ENCODE data around the gene IKBIP.
A peak's percentile ranks its signal among the peaks of the same experiment; 100 is the strongest.

The IKBIP gene

DNA sequence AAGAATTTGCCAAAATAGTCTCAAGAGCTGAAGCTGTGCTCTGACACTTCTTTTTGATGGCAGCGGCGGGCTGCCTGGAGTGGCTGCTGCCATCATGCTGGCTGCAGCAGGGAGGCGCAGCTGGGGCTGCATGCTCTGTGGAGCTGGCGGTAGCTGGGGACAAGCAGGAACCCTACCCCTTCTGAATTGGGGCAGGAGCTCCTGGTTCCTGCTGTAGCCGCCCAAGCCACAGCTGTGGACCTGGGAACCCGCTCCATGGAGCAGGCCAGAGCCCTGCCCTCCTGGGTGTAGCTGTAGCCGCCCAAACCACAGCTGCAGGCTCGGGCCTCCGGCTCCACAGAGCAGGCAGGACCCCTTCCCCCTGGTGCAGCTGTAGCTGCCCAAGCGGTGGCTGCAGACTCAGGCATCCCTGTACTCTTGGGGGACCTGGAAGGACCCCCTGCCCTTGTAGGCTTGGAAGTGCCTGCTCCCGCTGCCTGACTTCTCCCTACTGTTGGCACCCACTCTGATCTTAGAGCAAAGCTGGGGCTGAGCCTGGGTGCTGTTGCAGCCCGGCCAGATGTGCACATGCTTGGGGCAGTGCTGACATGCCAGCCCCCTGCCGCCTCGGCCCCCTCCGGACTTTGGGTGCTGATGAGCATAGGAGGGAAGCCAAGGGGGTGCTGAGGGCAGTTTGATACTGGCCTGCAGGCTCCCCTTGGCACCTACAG is 33.8 kb upstream of the IKBIP start:
- CTCF ChIA-PET, result interaction anchor here (1.1 kb wide), 1 partner anchor 25 kb away, joined by 3 read pairs; no protein-coding TSS in a partner anchor
- POLR2A ChIA-PET, result no interaction called here
- no peaks in the 10 kb centered on the region for H3K4me1 ChIP-seq (ENCODE audit: control extremely low read depth in 1 of 4, control insufficient read depth in 4 of 4, insufficient read depth in 4 of 4, low read length in 3 of 4)
- H3K27me3 ChIP-seq (replicated peaks in 2 of 5; ENCODE audit: control insufficient read depth in 4 of 5, insufficient read depth in 5 of 5, low read length in 4 of 5), result no peaks in the 10 kb centered on the region
- H3K27ac ChIP-seq (ENCODE audit: insufficient read depth in 1 of 2, low read depth in 1 of 2, low read length in 2 of 2, poor library complexity in 1 of 2, severe bottlenecking in 2 of 2), result no peak overlapping the region
- H3K36me3 ChIP-seq (ENCODE audit: control insufficient read depth in 4 of 4, insufficient read depth in 4 of 4, low read length in 3 of 4), result peaks cover 35 to 61% (median 46%) of the 10 kb centered on the region in 4 experiments
- WGBS (ENCODE audit: insufficient coverage), result 97% methylated on average over 12 of the region's 15 CpGs
- no peaks in the 10 kb centered on the region for H3K9me3 ChIP-seq (ENCODE audit: control extremely low read depth in 1 of 5, control insufficient read depth in 4 of 5, insufficient read depth in 2 of 5, low read depth in 1 of 5, low read length in 4 of 5)
- no peak for DNase-seq
- H3K4me3 ChIP-seq (ENCODE audit: control insufficient read depth in 1 of 7, extremely low read depth in 1 of 7, insufficient read depth in 4 of 7, low read depth in 2 of 7, low read length in 6 of 7), result no peak overlapping the region

DNA sequence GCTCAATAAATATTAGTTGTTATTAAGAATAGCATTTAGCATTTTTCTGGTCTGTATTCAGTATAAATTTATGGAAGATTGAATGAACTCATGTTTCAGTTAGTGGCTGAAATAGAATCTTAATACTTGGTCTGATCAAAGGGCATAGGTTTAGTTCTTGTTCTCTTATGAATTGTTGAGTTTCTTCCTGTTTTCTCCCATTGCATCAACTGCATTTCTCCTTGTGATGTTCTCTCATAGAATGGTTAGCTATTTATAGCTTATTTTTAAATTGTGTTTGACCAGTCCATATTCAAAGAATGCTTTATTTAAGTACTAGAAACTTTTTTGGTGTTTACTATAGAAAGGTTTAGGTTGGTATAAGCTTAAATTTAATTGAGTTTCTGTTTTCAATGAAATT is 30.3 kb upstream of the IKBIP start:
- DNase-seq, result no peak
- Histone ChIP-seq H3K9me3 (ENCODE audit: control extremely low read depth in 1 of 5, control insufficient read depth in 4 of 5, insufficient read depth in 2 of 5, low read depth in 1 of 5, low read length in 4 of 5) (no peaks in the 10 kb centered on the region), H3K4me3 (ENCODE audit: control insufficient read depth in 1 of 7, extremely low read depth in 1 of 7, insufficient read depth in 4 of 7, low read depth in 2 of 7, low read length in 6 of 7) (no peak overlapping the region), H3K36me3 (ENCODE audit: control insufficient read depth in 4 of 4, insufficient read depth in 4 of 4, low read length in 3 of 4) (peaks cover 20 to 47% (median 30%) of the 10 kb centered on the region in 4 experiments), H3K4me1 (ENCODE audit: control extremely low read depth in 1 of 4, control insufficient read depth in 4 of 4, insufficient read depth in 4 of 4, low read length in 3 of 4) (no peaks in the 10 kb centered on the region), H3K27ac (ENCODE audit: insufficient read depth in 1 of 2, low read depth in 1 of 2, low read length in 2 of 2, poor library complexity in 1 of 2, severe bottlenecking in 2 of 2) (no peak overlapping the region), H3K27me3 (replicated peaks in 2 of 5; ENCODE audit: control insufficient read depth in 4 of 5, insufficient read depth in 5 of 5, low read length in 4 of 5) (no peaks in the 10 kb centered on the region)
- ChIA-PET CTCF (no interaction called here), POLR2A (interaction anchor here (0.6 kb wide), 1 partner anchor 12 kb away, joined by 7 read pairs; no protein-coding TSS in a partner anchor)

DNA sequence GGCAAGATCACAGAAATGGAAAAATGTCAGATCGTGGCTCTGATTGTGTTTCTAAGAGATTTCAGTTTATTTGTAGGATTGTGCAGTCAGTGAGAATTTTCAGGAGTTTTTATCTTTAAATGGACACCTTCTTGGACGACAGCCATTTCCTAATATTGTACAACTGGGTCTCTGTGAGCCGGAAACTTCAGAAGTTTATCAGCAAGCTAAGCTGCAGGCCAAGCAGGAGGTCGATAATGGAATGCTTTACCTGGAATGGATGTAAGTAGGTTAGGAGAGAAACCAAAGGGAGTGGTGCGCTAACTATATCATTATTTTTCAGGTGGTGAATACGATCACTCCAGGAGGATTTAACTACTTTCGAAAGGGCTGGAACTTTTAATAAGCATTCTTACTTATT is 26.9 kb upstream of the IKBIP start:
- CTCF ChIA-PET, result no interaction called here

GRCh38 chr12:98669751-98670150 is 25.2 kb upstream of the IKBIP start:
- no peaks in the 10 kb centered on the region for H3K27me3 ChIP-seq (replicated peaks in 2 of 5; ENCODE audit: control insufficient read depth in 4 of 5, insufficient read depth in 5 of 5, low read length in 4 of 5)
- DNase-seq, result no peak
- H3K36me3 ChIP-seq (ENCODE audit: control insufficient read depth in 4 of 4, insufficient read depth in 4 of 4, low read length in 3 of 4), result peaks cover 17 to 50% (median 35%) of the 10 kb centered on the region in 4 experiments
- ChIA-PET POLR2A (no interaction called here), CTCF (interaction anchor here (1.2 to 2.3 kb wide), 2 partner anchors 12 to 103 kb away, joined by 4 to 7 read pairs; no protein-coding TSS in a partner anchor)
- no peak overlapping the region for H3K4me3 ChIP-seq (ENCODE audit: control insufficient read depth in 1 of 7, extremely low read depth in 1 of 7, insufficient read depth in 4 of 7, low read depth in 2 of 7, low read length in 6 of 7)
- WGBS (ENCODE audit: insufficient coverage), result 93% methylated on average over 3 of the region's 3 CpGs
- no peak overlapping the region for H3K27ac ChIP-seq (ENCODE audit: insufficient read depth in 1 of 2, low read depth in 1 of 2, low read length in 2 of 2, poor library complexity in 1 of 2, severe bottlenecking in 2 of 2)
- H3K9me3 ChIP-seq (ENCODE audit: control extremely low read depth in 1 of 5, control insufficient read depth in 4 of 5, insufficient read depth in 2 of 5, low read depth in 1 of 5, low read length in 4 of 5), result no peaks in the 10 kb centered on the region
- H3K4me1 ChIP-seq (ENCODE audit: control extremely low read depth in 1 of 4, control insufficient read depth in 4 of 4, insufficient read depth in 4 of 4, low read length in 3 of 4), result no peaks in the 10 kb centered on the region

More for the DNA sequence above, 26.9 kb upstream of the IKBIP start:
- DNase-seq, result no peak
- H3K36me3 ChIP-seq (ENCODE audit: control insufficient read depth in 4 of 4, insufficient read depth in 4 of 4, low read length in 3 of 4), result peaks cover 17 to 42% (median 24%) of the 10 kb centered on the region in 4 experiments
- no peak overlapping the region for H3K4me3 ChIP-seq (ENCODE audit: control insufficient read depth in 1 of 7, extremely low read depth in 1 of 7, insufficient read depth in 4 of 7, low read depth in 2 of 7, low read length in 6 of 7)
- no peaks in the 10 kb centered on the region for H3K27me3 ChIP-seq (replicated peaks in 2 of 5; ENCODE audit: control insufficient read depth in 4 of 5, insufficient read depth in 5 of 5, low read length in 4 of 5)
- WGBS (ENCODE audit: insufficient coverage), result 100% methylated on average over 4 of the region's 7 CpGs
- no peaks in the 10 kb centered on the region for H3K4me1 ChIP-seq (ENCODE audit: control extremely low read depth in 1 of 4, control insufficient read depth in 4 of 4, insufficient read depth in 4 of 4, low read length in 3 of 4)
- H3K9me3 ChIP-seq (ENCODE audit: control extremely low read depth in 1 of 5, control insufficient read depth in 4 of 5, insufficient read depth in 2 of 5, low read depth in 1 of 5, low read length in 4 of 5), result no peaks in the 10 kb centered on the region
- POLR2A ChIA-PET, result no interaction called here
- H3K27ac ChIP-seq (ENCODE audit: insufficient read depth in 1 of 2, low read depth in 1 of 2, low read length in 2 of 2, poor library complexity in 1 of 2, severe bottlenecking in 2 of 2), result no peak overlapping the region

- Histone ChIP-seq H3K27ac (ENCODE audit: insufficient read depth in 1 of 2, low read depth in 1 of 2, low read length in 2 of 2, poor library complexity in 1 of 2, severe bottlenecking in 2 of 2) (no peak overlapping the region), H3K9me3 (ENCODE audit: control extremely low read depth in 1 of 5, control insufficient read depth in 4 of 5, insufficient read depth in 2 of 5, low read depth in 1 of 5, low read length in 4 of 5) (no peaks in the 10 kb centered on the region), H3K27me3 (replicated peaks in 2 of 5; ENCODE audit: control insufficient read depth in 4 of 5, insufficient read depth in 5 of 5, low read length in 4 of 5) (no peaks in the 10 kb centered on the region), H3K4me1 (ENCODE audit: control extremely low read depth in 1 of 4, control insufficient read depth in 4 of 4, insufficient read depth in 4 of 4, low read length in 3 of 4) (peaks cover 0 to 9% (median 2%) of the 10 kb centered on the region in 4 experiments), H3K4me3 (ENCODE audit: control insufficient read depth in 1 of 7, extremely low read depth in 1 of 7, insufficient read depth in 4 of 7, low read depth in 2 of 7, low read length in 6 of 7) (no peak overlapping the region), H3K36me3 (ENCODE audit: control insufficient read depth in 4 of 4, insufficient read depth in 4 of 4, low read length in 3 of 4) (peaks cover 12 to 54% (median 39%) of the 10 kb centered on the region in 4 experiments)
- CTCF ChIA-PET, result no interaction called here
- POLR2A ChIA-PET, result no interaction called here
- no peak for DNase-seq
These were observed 15.9 kb upstream of the IKBIP start for GRCh38 chr12:98660521-98660920.

- WGBS (ENCODE audit: insufficient coverage), result 29% methylated on average over 3 of the region's 6 CpGs
- H3K27ac ChIP-seq (ENCODE audit: insufficient read depth in 1 of 2, low read depth in 1 of 2, low read length in 2 of 2, poor library complexity in 1 of 2, severe bottlenecking in 2 of 2), result no peak overlapping the region
- DNase-seq, result peak in 2 of 3 donors; percentile 1 to 15
- no peak overlapping the region for H3K4me3 ChIP-seq (ENCODE audit: control insufficient read depth in 1 of 7, extremely low read depth in 1 of 7, insufficient read depth in 4 of 7, low read depth in 2 of 7, low read length in 6 of 7)
- no peaks in the 10 kb centered on the region for H3K9me3 ChIP-seq (ENCODE audit: control extremely low read depth in 1 of 5, control insufficient read depth in 4 of 5, insufficient read depth in 2 of 5, low read depth in 1 of 5, low read length in 4 of 5)
- ChIA-PET CTCF (interaction anchor here (1.3 to 1.4 kb wide), 2 partner anchors 90 to 122 kb away, joined by 3 to 5 read pairs; no protein-coding TSS in a partner anchor), POLR2A (no interaction called here)
- peaks cover 10 to 37% (median 30%) of the 10 kb centered on the region in 4 experiments for H3K36me3 ChIP-seq (ENCODE audit: control insufficient read depth in 4 of 4, insufficient read depth in 4 of 4, low read length in 3 of 4)
- peaks cover 0 to 9% (median 2%) of the 10 kb centered on the region in 4 experiments for H3K4me1 ChIP-seq (ENCODE audit: control extremely low read depth in 1 of 4, control insufficient read depth in 4 of 4, insufficient read depth in 4 of 4, low read length in 3 of 4)
- no peaks in the 10 kb centered on the region for H3K27me3 ChIP-seq (replicated peaks in 2 of 5; ENCODE audit: control insufficient read depth in 4 of 5, insufficient read depth in 5 of 5, low read length in 4 of 5)
These were observed 11.9 kb upstream of the IKBIP start for GRCh38 chr12:98656289-98657101.

All from common myeloid progenitor, CD34-positive (primary cell).